Muscle of leg (tissue), 9 donors: ENCODE data around the gene STK10. TPM values are rescaled to one million over a fixed set of nuclear protein-coding genes. Genes with fewer than 3 reads are reported as not detected.

ENCODE experiments used
- polyA plus RNA-seq, 8 donors: library from polyadenylated mRNA; unstranded; fragments of 120-200 nt; gene quantifications; one replicate each; pipeline versions ENCODE4 v1.2.1 to v1.2.3, GENCODE V29; 2013; ENCODE audit warnings: inconsistent platforms in 1 of 8, low replicate concordance in 1 of 8; ENCODE audit not compliant: insufficient read length in 8 of 8, insufficient read depth in 1 of 8
- total RNA-seq: library from RNA; stranded (reverse); fragments of 120-200 nt; gene quantifications from one replicate; pipeline ENCODE4 v1.2.4, GENCODE V29; 2013

Gene STK10
- total and polyA plus RNA-seq, 9 donors = 12.5 to 21.9 (median 18.8) TPM

Other genes starting within 250 kb of the STK10 start
- gene FBXW11, start 181.6 kb downstream of the STK10 start, total RNA-seq = 45.4 TPM
- 10 to 100 TPM; 28.9 to 40.2 (median 35.4) TPM for gene FBXW11, start 181.6 kb downstream of the STK10 start, polyA plus RNA-seq
- 0.09 TPM for gene EFCAB9, start 5.9 kb upstream of the STK10 start, total RNA-seq
- under 1 TPM in 1 of 8 donors, not detected in 7; 0.15 TPM for gene EFCAB9, start 5.9 kb upstream of the STK10 start, polyA plus RNA-seq
- 48.8 TPM for gene UBTD2, start 95.5 kb upstream of the STK10 start, total RNA-seq
- 10 to 100 TPM; 50.8 to 79.8 (median 61.8) TPM for gene UBTD2, start 95.5 kb upstream of the STK10 start, polyA plus RNA-seq